Superior temporal gyrus (tissue), 1 donor: ENCODE results near the gene ELAVL2.

Experiments used
- DNase-seq: peaks from one replicate; pipeline ENCODE4 v3.0.0-alpha.2; 2016; ENCODE audit errors: extremely low spot score

Gene ELAVL2

GRCh38 chr9:23826120-23826629 lies at the start of gene ELAVL2:
ELAVL2 (minus strand) TSS chr9:23826240; CDS start chr9:23762234, 64,006 bp downstream.
- peak; percentile 94 for DNase-seq

GRCh38 chr9:23858234-23858633 lies 32.2 kb upstream of the ELAVL2 start:
- no peak for DNase-seq

GRCh38 chr9:23855873-23856604 lies 30.0 kb upstream of the ELAVL2 start:
- DNase-seq = peak; percentile 9

GRCh38 chr9:23850690-23851629 lies 24.9 kb upstream of the ELAVL2 start:
- no peak for DNase-seq

GRCh38 chr9:23850242-23850689 lies 24.2 kb upstream of the ELAVL2 start:
- no peak for DNase-seq

- no peak for DNase-seq
Observed at GRCh38 chr9:23849379-23850035, 23.5 kb upstream of the ELAVL2 start.

GRCh38 chr9:23842565-23843129 lies 16.6 kb upstream of the ELAVL2 start:
- no peak for DNase-seq

GRCh38 chr9:23841304-23841703 lies 15.3 kb upstream of the ELAVL2 start:
- no peak for DNase-seq

GRCh38 chr9:23837038-23837437 lies 11.0 kb upstream of the ELAVL2 start:
- DNase-seq = no peak

GRCh38 chr9:23830929-23831730 lies 5.1 kb upstream of the ELAVL2 start:
- no peak for DNase-seq

GRCh38 chr9:23830476-23830805 lies 4.4 kb upstream of the ELAVL2 start:
- no peak for DNase-seq

GRCh38 chr9:23829580-23830475 lies 3.8 kb upstream of the ELAVL2 start:
- no peak for DNase-seq

GRCh38 chr9:23825700-23826099 lies 340 bp downstream of the ELAVL2 start:
- DNase-seq = peak; percentile 53

- DNase-seq = peak; percentile 56
Observed at GRCh38 chr9:23824830-23825591, 1.0 kb downstream of the ELAVL2 start.

- DNase-seq = no peak
Observed at GRCh38 chr9:23823986-23824829, 1.8 kb downstream of the ELAVL2 start.

- no peak for DNase-seq
Observed at GRCh38 chr9:23823269-23823668, 2.8 kb downstream of the ELAVL2 start.

- DNase-seq = no peak
Observed at GRCh38 chr9:23822261-23823169, 3.5 kb downstream of the ELAVL2 start.
